Caki2 (cell line): ENCODE results near the gene SLU7. TPM values are rescaled to one million over a fixed set of nuclear protein-coding genes. Genes with fewer than 3 reads are reported as not detected.

Experiments used
- DNase-seq: peaks from one replicate; pipeline ENCODE4 v3.0.0-alpha.2; 2015; ENCODE audit warnings: low read depth
- in situ Hi-C: cut with HindIII; loops from 2 replicates; pipeline ENCODE4 v1.10.0; 2016; ENCODE audit warnings: low sequenced_read_pairs, low pct_unique_long_range_greater_than_20kb, mixed read lengths
- total RNA-seq: library from RNA; depleted of rRNA; stranded (reverse); fragments of >200 nt; shearing (Covaris generic); gene quantifications from 2 replicates; pipeline ENCODE4 v1.2.3, GENCODE V29; 2014; ENCODE audit warnings: low replicate concordance; rRNA removed

The SLU7 gene
- total RNA-seq, 1 experiment from 2014 or later: 73.8 TPM

DNA sequence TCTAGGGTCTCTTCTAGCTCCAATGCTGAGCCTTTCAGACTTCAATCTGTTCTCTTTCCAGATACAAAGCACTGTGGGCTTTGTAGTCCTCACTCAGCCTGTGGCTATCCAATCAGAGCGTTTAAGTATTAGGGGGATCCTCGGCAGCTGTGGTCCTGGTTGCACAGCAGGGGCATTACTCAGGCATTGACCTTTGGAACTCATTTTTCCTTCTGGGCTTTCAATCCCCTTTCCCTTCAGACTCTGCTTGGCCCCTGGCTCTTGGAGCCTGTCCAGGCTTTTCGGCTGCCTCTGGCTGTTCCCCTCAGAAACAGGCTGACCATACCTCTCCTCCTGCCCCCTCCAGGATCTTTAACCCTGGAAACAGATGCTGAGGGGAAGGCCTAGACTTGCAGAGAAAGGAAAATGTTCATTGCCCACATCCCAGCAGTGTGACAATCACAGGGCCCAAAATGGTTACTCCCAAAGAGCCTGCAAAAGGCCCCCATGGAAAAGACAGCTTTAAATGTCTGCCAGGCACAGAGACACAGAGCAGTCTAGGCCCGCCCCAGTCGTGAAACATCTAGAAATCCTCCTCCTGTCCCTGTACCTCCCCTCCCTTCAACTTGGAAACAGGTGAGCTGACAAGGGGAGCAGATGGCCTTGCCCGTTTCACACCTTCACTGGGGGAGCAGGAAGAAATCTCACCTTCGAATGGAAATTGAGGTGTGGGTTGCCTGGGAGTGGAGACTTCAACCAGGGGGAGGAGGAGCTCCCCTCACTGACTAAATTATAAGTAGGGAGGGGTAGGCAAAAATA, 62.1 kb downstream of the SLU7 start:
- in situ Hi-C loops: loop anchor here (10.0 kb wide), 1 partner anchor 172 kb away; no protein-coding TSS in a partner anchor

DNA sequence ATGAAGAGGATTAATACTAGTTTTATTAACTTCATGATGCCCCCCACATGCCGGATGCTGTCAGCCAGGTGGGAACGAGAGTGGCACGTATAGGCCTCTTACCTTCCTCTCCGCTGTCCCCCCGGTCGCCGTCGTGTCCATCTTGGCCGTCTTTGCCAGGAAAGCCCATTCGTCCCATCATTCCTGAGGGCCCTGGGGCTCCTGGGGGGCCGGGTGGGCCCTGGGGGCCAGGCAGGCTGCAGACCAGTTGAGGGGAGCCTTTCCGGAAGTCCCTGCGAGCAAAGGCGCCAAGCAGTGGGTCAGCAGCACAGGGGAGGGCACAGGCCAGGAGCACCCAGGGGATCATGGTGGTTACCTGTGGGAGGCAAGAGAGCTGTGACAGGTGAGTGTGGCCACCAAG, 64.2 kb downstream of the SLU7 start:
- DNase-seq: no peak
- in situ Hi-C loops: loop anchor here (10.0 kb wide), 1 partner anchor 170 kb away; no protein-coding TSS in a partner anchor

More for the DNA sequence above, 62.1 kb downstream of the SLU7 start:
- no peak for DNase-seq

DNA sequence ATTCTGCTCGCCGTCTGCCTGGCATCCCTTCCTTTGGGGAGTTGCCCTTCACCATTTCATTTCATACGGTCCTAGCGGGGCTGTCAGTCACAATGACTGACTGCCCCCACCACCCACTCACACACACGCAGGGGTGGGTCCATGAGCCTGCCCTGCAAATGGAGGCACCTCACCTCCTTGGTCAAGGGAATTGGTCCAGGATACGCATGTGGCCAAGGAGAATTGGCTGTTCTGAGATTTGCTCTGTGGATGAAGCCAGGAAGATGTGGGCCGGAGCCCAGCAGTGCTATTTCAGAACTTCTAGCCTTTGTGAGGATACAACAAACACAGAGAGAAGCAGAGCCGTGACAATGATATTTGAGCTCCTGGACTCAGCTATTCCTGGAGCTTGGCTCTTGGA, 65.5 kb downstream of the SLU7 start:
- in situ Hi-C loops: loop anchor here (10.0 kb wide), 1 partner anchor 169 kb away; no protein-coding TSS in a partner anchor

DNA sequence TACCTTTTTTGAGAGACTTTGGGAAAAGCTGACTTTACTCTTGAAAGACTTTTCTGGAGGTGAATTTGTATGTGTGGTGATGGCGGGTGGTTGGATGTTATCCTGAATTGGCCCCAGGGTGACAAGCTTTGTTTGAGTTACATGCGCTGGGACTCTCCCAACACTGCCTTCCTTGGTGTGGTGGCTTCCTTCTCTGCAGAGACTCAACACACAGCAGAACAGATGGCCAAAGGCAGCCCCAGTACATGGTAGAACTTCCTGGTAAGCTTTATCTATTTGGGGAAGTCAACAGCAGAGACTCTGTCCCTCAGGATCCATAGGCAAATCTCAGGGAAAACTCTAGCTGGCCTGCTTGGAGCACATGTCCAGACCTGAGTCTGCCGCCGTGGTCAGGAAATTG, 66.6 kb downstream of the SLU7 start:
- in situ Hi-C loops: loop anchor here (10.0 kb wide), 1 partner anchor 168 kb away; no protein-coding TSS in a partner anchor
- no peak for DNase-seq

More for the DNA sequence above, 65.5 kb downstream of the SLU7 start:
- DNase-seq: no peak

Other genes starting within 250 kb of the SLU7 start
- gene FABP6, start 189.6 kb downstream of the SLU7 start, total RNA-seq: 22.4 and 46.5 TPM in 2 replicates
- 4.6 and 5.1 TPM in 2 replicates for gene CCNJL, start 106.5 kb downstream of the SLU7 start, total RNA-seq
- gene C1QTNF2, start 48.5 kb downstream of the SLU7 start, total RNA-seq: not detected in 2 replicates
- gene FAM200C, start 19.0 kb downstream of the SLU7 start, total RNA-seq: 7.6 and 8.3 TPM in 2 replicates
- gene PTTG1, start 2.8 kb upstream of the SLU7 start, total RNA-seq: 973 and 1,427 TPM in 2 replicates